Measurements from ENCODE around the gene S100A11.

The S100A11 gene

GRCh38 chr1:152072311-152072710 is 35.5 kb upstream of the S100A11 start:
- H3K27ac ChIP-seq (ENCODE audit: low read length): no peak overlapping the region
- H2AFZ ChIP-seq (ENCODE audit: low read depth, low read length): no peak overlapping the region
- no peaks in the 10 kb centered on the region for H4K20me1 ChIP-seq (ENCODE audit: insufficient read depth, low read length)
- no peaks in the 10 kb centered on the region for H3K79me2 ChIP-seq (ENCODE audit: low read length)
- no peak overlapping the region for H3K4me2 ChIP-seq (ENCODE audit: low read length)
- H3K9ac ChIP-seq (ENCODE audit: low read length): no peak overlapping the region
- H3K4me3 ChIP-seq (ENCODE audit: low read length): no peak overlapping the region
- TF ChIP-seq, protein P1, sequence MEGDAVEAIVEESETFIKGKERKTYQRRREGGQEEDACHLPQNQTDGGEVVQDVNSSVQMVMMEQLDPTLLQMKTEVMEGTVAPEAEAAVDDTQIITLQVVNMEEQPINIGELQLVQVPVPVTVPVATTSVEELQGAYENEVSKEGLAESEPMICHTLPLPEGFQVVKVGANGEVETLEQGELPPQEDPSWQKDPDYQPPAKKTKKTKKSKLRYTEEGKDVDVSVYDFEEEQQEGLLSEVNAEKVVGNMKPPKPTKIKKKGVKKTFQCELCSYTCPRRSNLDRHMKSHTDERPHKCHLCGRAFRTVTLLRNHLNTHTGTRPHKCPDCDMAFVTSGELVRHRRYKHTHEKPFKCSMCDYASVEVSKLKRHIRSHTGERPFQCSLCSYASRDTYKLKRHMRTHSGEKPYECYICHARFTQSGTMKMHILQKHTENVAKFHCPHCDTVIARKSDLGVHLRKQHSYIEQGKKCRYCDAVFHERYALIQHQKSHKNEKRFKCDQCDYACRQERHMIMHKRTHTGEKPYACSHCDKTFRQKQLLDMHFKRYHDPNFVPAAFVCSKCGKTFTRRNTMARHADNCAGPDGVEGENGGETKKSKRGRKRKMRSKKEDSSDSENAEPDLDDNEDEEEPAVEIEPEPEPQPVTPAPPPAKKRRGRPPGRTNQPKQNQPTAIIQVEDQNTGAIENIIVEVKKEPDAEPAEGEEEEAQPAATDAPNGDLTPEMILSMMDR (IDR thresholded peaks at IDR 0.05; ENCODE audit: low read depth, low read length): no peak
- no peak for TF ChIP-seq EZH2phosphoT487 (IDR thresholded peaks at IDR 0.05; ENCODE audit: low read depth)
- H3K4me1 ChIP-seq (ENCODE audit: low read length): no peaks in the 10 kb centered on the region
- H3K27me3 ChIP-seq (ENCODE audit: low read depth, low read length): peaks cover 86% of the 10 kb centered on the region
- H3K9me3 ChIP-seq (ENCODE audit: insufficient read depth, low read length): no peaks in the 10 kb centered on the region
- no peaks in the 10 kb centered on the region for H3K36me3 ChIP-seq (replicated peaks; ENCODE audit: low read depth, low read length)

DNA sequence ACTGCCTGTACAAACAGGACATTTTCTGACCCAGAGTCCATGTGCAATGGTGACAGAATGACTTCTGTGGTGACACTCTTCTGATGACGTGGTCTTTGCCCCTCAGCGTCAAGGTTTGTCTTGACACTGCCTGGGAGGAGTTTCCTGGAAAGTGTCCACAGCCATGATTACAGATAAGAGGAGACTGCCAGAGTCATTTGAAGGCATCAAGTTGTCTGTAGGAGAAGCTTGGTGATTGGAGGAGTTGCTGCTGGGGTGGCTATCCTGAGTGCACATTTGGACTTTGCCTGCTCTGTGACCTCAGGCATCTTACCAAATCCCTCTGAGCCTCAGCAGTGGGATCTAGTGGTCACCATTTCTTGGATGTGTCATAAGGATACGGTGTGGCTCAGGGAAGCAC is 34.3 kb upstream of the S100A11 start:
- H3K4me3 ChIP-seq (ENCODE audit: low read length): no peak overlapping the region
- H3K9ac ChIP-seq (ENCODE audit: low read length): no peak overlapping the region
- H3K36me3 ChIP-seq (replicated peaks; ENCODE audit: low read depth, low read length): no peaks in the 10 kb centered on the region
- no peak overlapping the region for H3K4me2 ChIP-seq (ENCODE audit: low read length)
- no peaks in the 10 kb centered on the region for H3K4me1 ChIP-seq (ENCODE audit: low read length)
- H2AFZ ChIP-seq (ENCODE audit: low read depth, low read length): no peak overlapping the region
- no peak overlapping the region for H3K27ac ChIP-seq (ENCODE audit: low read length)
- no peaks in the 10 kb centered on the region for H3K9me3 ChIP-seq (ENCODE audit: insufficient read depth, low read length)
- H3K27me3 ChIP-seq (ENCODE audit: low read depth, low read length): peaks cover 84% of the 10 kb centered on the region
- no peaks in the 10 kb centered on the region for H4K20me1 ChIP-seq (ENCODE audit: insufficient read depth, low read length)
- H3K79me2 ChIP-seq (ENCODE audit: low read length): no peaks in the 10 kb centered on the region
- TF ChIP-seq, protein P1 (IDR thresholded peaks at IDR 0.05; ENCODE audit: low read depth, low read length): no peak
- no peak for TF ChIP-seq EZH2phosphoT487 (IDR thresholded peaks at IDR 0.05; ENCODE audit: low read depth)

DNA sequence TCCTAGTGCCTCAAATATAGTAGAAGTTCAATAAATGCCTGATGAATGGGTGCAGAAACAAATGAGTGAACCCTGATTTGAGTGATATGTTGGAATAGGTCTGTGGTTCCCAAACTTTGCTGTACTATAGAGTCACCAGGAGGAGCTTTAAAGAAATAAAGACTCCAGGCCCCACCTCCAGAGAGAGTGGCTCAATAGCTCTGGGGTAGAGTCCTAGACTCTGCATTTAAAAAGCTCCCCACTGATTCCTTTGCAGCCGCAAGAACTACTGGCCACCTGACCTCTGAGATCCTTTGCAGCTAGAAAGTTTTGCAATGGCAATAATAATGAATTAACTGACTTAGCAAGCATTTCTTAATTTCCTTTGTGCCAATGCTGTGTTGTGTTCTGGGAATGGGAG is 31.1 kb upstream of the S100A11 start:
- peaks cover 69% of the 10 kb centered on the region for H3K27me3 ChIP-seq (ENCODE audit: low read depth, low read length)

DNA sequence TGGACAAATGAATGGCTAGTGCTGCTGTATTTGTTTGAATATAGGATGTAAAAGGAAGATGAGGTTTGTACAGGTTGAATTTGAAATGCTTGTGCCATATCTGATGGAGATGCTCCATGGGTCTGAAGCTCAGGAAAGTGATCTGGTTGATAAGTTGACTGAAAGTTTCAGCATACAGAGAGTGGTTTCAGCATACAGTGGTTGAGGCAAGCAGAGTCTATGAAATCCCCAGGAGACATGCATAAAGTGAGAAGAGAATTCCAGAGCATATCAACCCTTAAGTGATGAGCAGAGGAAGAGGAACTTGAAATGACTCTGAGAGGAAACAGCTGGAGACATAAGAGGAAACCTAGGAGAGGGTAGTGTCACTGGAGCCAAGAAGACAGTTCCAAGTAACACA is 30.3 kb upstream of the S100A11 start:
- H3K9me3 ChIP-seq (ENCODE audit: insufficient read depth, low read length): no peaks in the 10 kb centered on the region
- no peaks in the 10 kb centered on the region for H3K36me3 ChIP-seq (replicated peaks; ENCODE audit: low read depth, low read length)
- H3K4me1 ChIP-seq (ENCODE audit: low read length): no peaks in the 10 kb centered on the region
- H3K27me3 ChIP-seq (ENCODE audit: low read depth, low read length): peaks cover 69% of the 10 kb centered on the region
- H2AFZ ChIP-seq (ENCODE audit: low read depth, low read length): no peak overlapping the region
- H3K4me2 ChIP-seq (ENCODE audit: low read length): no peak overlapping the region
- TF ChIP-seq EZH2phosphoT487 (IDR thresholded peaks at IDR 0.05; ENCODE audit: low read depth): no peak
- TF ChIP-seq, protein P1 (IDR thresholded peaks at IDR 0.05; ENCODE audit: low read depth, low read length): no peak
- H3K27ac ChIP-seq (ENCODE audit: low read length): no peak overlapping the region
- no peak overlapping the region for H3K9ac ChIP-seq (ENCODE audit: low read length)
- no peaks in the 10 kb centered on the region for H3K79me2 ChIP-seq (ENCODE audit: low read length)
- H3K4me3 ChIP-seq (ENCODE audit: low read length): no peak overlapping the region
- H4K20me1 ChIP-seq (ENCODE audit: insufficient read depth, low read length): no peaks in the 10 kb centered on the region

More for the DNA sequence above, 31.1 kb upstream of the S100A11 start:
- no peaks in the 10 kb centered on the region for H3K9me3 ChIP-seq (ENCODE audit: insufficient read depth, low read length)
- no peak overlapping the region for H3K4me3 ChIP-seq (ENCODE audit: low read length)
- H3K36me3 ChIP-seq (replicated peaks; ENCODE audit: low read depth, low read length): no peaks in the 10 kb centered on the region
- H3K4me2 ChIP-seq (ENCODE audit: low read length): no peak overlapping the region
- no peaks in the 10 kb centered on the region for H3K4me1 ChIP-seq (ENCODE audit: low read length)
- H2AFZ ChIP-seq (ENCODE audit: low read depth, low read length): no peak overlapping the region
- no peaks in the 10 kb centered on the region for H3K79me2 ChIP-seq (ENCODE audit: low read length)
- H4K20me1 ChIP-seq (ENCODE audit: insufficient read depth, low read length): no peaks in the 10 kb centered on the region
- no peak overlapping the region for H3K27ac ChIP-seq (ENCODE audit: low read length)
- TF ChIP-seq, protein P1 (IDR thresholded peaks at IDR 0.05; ENCODE audit: low read depth, low read length): no peak
- TF ChIP-seq EZH2phosphoT487 (IDR thresholded peaks at IDR 0.05; ENCODE audit: low read depth): no peak
- no peak overlapping the region for H3K9ac ChIP-seq (ENCODE audit: low read length)

Measured in OCI-LY3 (cell line).